NT2/D1 (cell line): ENCODE data around the gene ABCA1.

ENCODE experiments used
- DNase-seq: peaks from one replicate; pipeline ENCODE4 v3.0.0-alpha.2; 2011; ENCODE audit warnings: low read depth, low spot score
- H3K27me3 ChIP-seq: 2 replicates; pipeline ENCODE4 v1.6.0; 2011; ENCODE audit warnings: mild to moderate bottlenecking; ENCODE audit not compliant: insufficient read length, insufficient read depth
- H3K36me3 ChIP-seq: 2 replicates; pipeline ENCODE4 v1.6.1; 2011; ENCODE audit warnings: mild to moderate bottlenecking, low read length, mixed read lengths; ENCODE audit not compliant: insufficient read depth, insufficient read length
- H3K4me1 ChIP-seq: 2 replicates; pipeline ENCODE4 v1.5.1; 2011; ENCODE audit not compliant: insufficient read depth, insufficient read length
- H3K4me3 ChIP-seq: 2 replicates; pipeline ENCODE4 v1.5.1; 2011; ENCODE audit warnings: low read depth; ENCODE audit not compliant: insufficient read length
- H3K9ac ChIP-seq: 2 replicates; pipeline ENCODE4 v1.6.0; 2011; ENCODE audit warnings: low read depth; ENCODE audit not compliant: insufficient read length
- H3K9me3 ChIP-seq: 2 replicates; pipeline ENCODE4 v1.5.1; 2011; ENCODE audit warnings: mild to moderate bottlenecking, low read length; ENCODE audit not compliant: insufficient read depth
- SUZ12 ChIP-seq: IDR thresholded peaks from 2 replicates; pipeline ENCODE4 v1.6.1; 2011; ENCODE audit not compliant: insufficient read length, insufficient read depth; ENCODE audit errors: extremely low read depth
- YY1 ChIP-seq: IDR thresholded peaks from 2 replicates; pipeline ENCODE4 v1.6.1; 2011; ENCODE audit not compliant: insufficient read length, insufficient read depth
- ZNF274 ChIP-seq: IDR thresholded peaks from 2 replicates; pipeline ENCODE4 v1.6.1; 2011; ENCODE audit warnings: mild to moderate bottlenecking, low read depth, low read length

The ABCA1 gene

GRCh38 chr9:104971511-104971910 is 43.6 kb upstream of the ABCA1 start:
- TF ChIP-seq SUZ12 = no peak
- no peak for TF ChIP-seq ZNF274
- TF ChIP-seq YY1 = no peak
- Histone ChIP-seq H3K9ac (no peak overlapping the region), H3K27me3 (no peaks in the 10 kb centered on the region), H3K36me3 (no peaks in the 10 kb centered on the region), H3K4me1 (peaks cover 6% of the 10 kb centered on the region), H3K4me3 (no peak overlapping the region), H3K9me3 (no peaks in the 10 kb centered on the region)
- DNase-seq = no peak

DNA sequence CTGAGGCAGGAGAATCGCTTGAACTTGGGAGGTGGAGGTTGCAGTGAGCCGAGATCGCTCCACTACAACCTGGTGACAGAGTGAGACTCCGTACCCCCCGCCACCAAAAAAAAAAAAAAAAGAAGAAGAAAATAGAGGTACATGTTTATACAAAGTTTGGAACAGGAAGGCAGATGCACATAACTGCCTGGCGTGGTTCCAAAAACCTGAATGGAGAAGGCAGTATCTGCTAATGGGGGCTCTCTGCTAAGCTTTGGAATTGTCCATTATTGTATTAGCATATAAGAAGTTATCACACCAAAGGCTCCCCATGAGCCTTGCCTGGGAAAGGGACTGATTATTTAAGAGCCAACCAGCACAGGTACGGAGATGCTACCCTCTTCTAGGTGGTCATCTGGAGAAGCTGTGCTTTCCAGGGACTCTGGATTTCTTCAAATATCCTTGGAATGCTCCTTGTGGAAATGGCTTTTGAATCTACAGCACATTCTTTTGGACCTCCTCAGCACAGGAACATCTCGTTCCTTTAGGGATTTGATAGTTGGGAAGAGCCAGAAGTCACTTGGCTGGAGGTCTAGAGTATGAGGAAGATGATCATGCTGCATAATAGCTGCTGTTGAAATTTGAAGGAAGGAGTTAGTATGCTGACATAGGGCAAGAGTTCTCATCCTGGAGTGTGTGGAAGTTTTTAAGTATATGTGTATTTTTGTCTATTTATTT is 42.5 kb upstream of the ABCA1 start:
- no peak for TF ChIP-seq YY1
- TF ChIP-seq ZNF274 = no peak
- TF ChIP-seq SUZ12 = no peak
- DNase-seq = no peak
- Histone ChIP-seq H3K9me3 (no peaks in the 10 kb centered on the region), H3K9ac (no peak overlapping the region), H3K27me3 (no peaks in the 10 kb centered on the region), H3K36me3 (no peaks in the 10 kb centered on the region), H3K4me1 (peaks cover 6% of the 10 kb centered on the region), H3K4me3 (no peak overlapping the region)

GRCh38 chr9:104969116-104969515 is 41.2 kb upstream of the ABCA1 start:
- Histone ChIP-seq H3K4me1 (peaks cover 6% of the 10 kb centered on the region), H3K4me3 (peak overlapping the region; percentile 55)

DNA sequence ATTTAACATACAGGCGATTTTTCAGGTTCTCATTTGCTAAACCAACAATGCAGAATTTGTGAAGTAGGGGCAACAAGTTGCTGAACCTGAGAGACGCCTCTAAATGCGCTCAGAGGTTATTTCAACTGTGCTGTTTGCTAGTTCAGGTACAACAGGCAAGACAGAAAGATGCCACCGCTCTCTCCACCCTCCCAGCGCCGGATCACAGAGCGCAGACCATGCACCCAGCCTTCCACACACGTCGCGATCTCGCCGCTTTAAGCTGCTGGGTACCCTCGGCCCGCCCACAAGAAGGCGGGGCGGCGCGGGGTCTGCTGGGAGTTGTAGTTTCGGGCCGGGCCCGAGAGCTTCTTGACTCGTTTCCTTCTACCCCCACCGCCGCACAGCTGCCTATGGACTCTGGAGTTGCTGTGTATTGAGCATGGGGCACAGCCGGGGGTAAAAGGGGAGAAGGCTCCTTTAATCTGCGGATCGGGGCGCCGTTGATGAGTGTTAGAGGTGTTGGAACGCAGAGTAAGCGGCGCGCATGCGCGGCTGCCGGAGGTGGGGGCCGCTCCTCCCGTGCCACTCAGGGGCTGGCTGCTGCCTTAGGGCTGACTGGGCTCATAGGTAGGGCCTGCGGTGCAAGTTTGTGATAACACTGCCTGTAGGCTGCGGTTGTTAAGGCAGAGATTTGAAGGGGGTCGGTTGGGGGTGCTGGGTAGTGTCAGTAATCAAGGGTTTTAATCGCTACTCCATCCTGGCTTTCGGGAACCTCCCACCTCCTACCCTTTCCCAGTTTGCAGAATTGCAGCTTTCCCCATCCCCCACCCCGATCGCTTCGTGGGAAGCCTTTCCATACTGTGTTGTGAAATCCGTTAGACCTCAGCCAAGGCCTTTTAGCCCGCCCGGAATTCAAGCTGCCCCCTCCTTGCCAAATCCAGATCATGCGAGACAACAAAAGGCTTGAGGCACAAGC is 40.3 kb upstream of the ABCA1 start:
- H3K9me3 ChIP-seq = no peaks in the 10 kb centered on the region
- peak overlapping the region; percentile 71 for H3K9ac ChIP-seq
- H3K4me3 ChIP-seq = peak overlapping the region; percentile 55
- DNase-seq = peak; percentile 66
- peaks cover 6% of the 10 kb centered on the region for H3K4me1 ChIP-seq
- no peak for TF ChIP-seq ZNF274
- no peak for TF ChIP-seq YY1
- TF ChIP-seq SUZ12 = no peak
- H3K27me3 ChIP-seq = no peaks in the 10 kb centered on the region
- no peaks in the 10 kb centered on the region for H3K36me3 ChIP-seq

More at GRCh38 chr9:104969116-104969515, 41.2 kb upstream of the ABCA1 start:
- peak; percentile 62 for DNase-seq
- Histone ChIP-seq H3K9ac (no peak overlapping the region), H3K36me3 (no peaks in the 10 kb centered on the region), H3K9me3 (no peaks in the 10 kb centered on the region), H3K27me3 (no peaks in the 10 kb centered on the region)
- no peak for TF ChIP-seq ZNF274
- no peak for TF ChIP-seq YY1

- Histone ChIP-seq H3K36me3 (no peaks in the 10 kb centered on the region), H3K9ac (no peak overlapping the region), H3K4me1 (no peaks in the 10 kb centered on the region), H3K27me3 (no peaks in the 10 kb centered on the region), H3K9me3 (no peaks in the 10 kb centered on the region), H3K4me3 (no peak overlapping the region)
- TF ChIP-seq YY1 = no peak
- no peak for TF ChIP-seq ZNF274
- no peak for TF ChIP-seq SUZ12
- DNase-seq = no peak
Measured at GRCh38 chr9:104963076-104963475, 35.1 kb upstream of the ABCA1 start.

GRCh38 chr9:104961701-104962359 is 33.9 kb upstream of the ABCA1 start:
- H3K4me1 ChIP-seq = no peaks in the 10 kb centered on the region
- TF ChIP-seq ZNF274 (no peak), YY1 (no peak), SUZ12 (no peak)
- no peak for DNase-seq
- no peaks in the 10 kb centered on the region for H3K27me3 ChIP-seq
- H3K4me3 ChIP-seq = no peak overlapping the region
- no peak overlapping the region for H3K9ac ChIP-seq
- H3K9me3 ChIP-seq = no peaks in the 10 kb centered on the region
- no peaks in the 10 kb centered on the region for H3K36me3 ChIP-seq

GRCh38 chr9:104961238-104961637 is 33.3 kb upstream of the ABCA1 start:
- H3K4me3 ChIP-seq = no peak overlapping the region
- DNase-seq = peak; percentile 92
- no peak overlapping the region for H3K9ac ChIP-seq
- H3K4me1 ChIP-seq = no peaks in the 10 kb centered on the region
- no peak for TF ChIP-seq SUZ12
- TF ChIP-seq ZNF274 = no peak
- TF ChIP-seq YY1 = no peak
- H3K27me3 ChIP-seq = no peaks in the 10 kb centered on the region
- no peaks in the 10 kb centered on the region for H3K9me3 ChIP-seq
- H3K36me3 ChIP-seq = no peaks in the 10 kb centered on the region
